GM18519 (cell line): ENCODE measurements around the gene SCN5A.

Experiments used
- ATAC-seq: cut with Tn5 transposase; IDR thresholded peaks from one replicate; pipeline ENCODE4 v1.9.1; 2021; ENCODE audit warnings: mild to moderate bottlenecking, moderate library complexity; ENCODE audit not compliant: unreplicated experiment, low FRiP score

Gene SCN5A

DNA sequence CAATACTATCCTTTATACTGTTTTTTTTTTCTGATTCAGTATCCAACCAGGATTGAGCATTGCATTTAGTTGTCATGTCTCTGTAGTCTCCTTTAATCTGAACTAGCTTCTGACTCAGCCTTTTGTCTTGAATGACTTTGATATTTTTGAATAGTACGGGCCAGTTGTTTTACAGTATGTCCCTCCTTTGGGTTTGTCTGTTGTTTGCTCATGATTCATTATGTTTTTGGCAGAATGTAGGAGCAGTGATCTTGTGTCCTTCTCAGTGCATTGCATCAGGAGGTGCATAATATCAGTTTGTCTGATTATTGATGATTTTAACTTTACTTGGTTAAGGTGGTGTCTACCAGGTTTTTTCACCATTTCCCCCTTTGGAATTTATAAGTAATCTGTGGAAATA, 132.8 kb downstream of the SCN5A start:
- ATAC-seq = no peak

DNA sequence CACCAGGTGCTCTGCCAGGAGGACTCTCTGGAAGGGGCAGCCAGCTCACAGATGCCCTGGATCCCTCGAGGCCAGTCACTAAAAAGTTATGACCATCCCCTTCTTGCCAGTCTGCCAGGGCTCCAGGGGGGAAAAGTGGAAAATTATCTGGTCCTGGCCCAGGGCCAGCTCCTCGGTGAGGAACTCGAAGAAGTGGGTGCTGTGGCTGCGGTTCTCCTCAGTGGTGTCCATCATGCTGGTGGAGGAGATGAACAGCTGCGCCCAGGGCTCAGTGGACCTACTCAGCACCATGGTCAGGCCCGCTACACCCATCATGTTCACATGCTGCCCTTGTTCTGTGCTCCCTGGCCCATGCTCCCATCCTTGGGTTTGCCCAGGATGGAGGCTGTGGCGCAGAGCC, 134.1 kb downstream of the SCN5A start:
- no peak for ATAC-seq

DNA sequence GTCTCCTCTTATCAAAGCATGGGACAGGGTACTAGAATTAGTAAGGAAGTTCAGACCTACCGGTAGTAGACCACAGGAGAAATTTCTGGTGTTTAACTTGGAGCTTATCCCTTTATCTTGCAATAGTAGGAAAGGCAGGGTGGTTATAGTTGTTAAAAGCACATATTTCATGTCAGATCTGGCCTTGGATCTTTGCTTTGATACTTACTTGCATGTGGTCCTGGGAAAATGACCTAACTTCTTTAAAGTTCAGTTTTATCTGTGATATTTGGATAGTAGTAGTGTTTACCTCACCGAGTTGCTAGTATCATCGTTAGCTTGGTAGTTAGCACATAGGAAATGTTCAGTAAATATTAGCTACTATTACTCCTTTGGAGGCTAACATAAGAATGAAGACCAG, 137.9 kb downstream of the SCN5A start:
- ATAC-seq = no peak

DNA sequence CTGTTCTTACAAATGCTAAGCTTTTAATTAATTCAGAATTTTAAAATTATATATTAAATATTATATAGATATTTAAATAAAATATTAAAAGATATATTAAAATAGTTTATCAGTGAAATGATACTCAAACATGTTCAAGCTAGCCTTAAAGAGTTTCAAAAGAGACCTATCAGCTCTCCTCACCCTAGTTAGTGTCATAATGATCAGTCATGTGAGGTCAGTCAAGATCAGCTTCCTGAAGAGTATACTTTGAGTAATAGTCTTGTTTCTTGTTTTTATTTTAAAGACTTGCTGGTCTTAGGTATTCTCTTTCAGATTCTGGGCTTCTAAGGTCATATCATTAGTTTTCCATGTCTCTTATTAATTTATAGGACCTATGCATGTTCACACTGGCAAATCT, 138.9 kb downstream of the SCN5A start:
- no peak for ATAC-seq

DNA sequence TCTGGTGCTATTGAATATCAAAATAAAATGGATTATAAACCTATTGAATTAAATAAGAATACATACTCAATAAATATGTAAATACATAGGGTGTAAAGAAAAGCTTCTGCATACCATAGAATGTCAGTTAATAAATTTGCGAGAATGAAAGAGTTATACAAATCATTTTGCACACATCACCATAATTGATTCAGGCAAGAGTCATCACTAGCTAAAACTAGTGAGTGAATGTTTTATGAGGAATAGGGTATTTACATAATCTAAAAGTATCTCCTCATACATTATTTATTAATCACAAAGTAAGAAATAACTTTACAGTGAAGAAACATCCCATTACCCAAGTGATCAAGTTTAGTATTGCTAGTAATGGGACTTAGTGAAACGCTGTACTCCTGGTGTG, 139.8 kb downstream of the SCN5A start:
- no peak for ATAC-seq

DNA sequence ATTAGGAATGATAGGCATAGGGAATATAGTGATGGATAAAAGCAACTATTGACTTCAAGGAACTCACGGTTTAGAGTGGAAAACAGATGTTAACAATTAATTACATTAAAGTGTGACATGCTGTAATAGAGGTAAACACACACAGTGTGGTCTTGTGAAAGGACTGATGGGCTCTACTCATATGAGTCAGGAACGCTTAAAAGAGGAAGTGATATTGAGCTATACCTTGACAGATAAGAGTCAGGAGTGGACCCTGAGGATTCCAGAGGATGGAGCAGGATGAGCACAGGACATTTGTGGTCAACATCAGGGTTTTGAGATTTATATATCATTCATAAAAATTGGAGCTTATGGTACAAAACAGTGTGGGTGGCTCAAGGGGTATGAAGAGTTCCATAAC, 142.4 kb downstream of the SCN5A start:
- ATAC-seq = peak; percentile 95

DNA sequence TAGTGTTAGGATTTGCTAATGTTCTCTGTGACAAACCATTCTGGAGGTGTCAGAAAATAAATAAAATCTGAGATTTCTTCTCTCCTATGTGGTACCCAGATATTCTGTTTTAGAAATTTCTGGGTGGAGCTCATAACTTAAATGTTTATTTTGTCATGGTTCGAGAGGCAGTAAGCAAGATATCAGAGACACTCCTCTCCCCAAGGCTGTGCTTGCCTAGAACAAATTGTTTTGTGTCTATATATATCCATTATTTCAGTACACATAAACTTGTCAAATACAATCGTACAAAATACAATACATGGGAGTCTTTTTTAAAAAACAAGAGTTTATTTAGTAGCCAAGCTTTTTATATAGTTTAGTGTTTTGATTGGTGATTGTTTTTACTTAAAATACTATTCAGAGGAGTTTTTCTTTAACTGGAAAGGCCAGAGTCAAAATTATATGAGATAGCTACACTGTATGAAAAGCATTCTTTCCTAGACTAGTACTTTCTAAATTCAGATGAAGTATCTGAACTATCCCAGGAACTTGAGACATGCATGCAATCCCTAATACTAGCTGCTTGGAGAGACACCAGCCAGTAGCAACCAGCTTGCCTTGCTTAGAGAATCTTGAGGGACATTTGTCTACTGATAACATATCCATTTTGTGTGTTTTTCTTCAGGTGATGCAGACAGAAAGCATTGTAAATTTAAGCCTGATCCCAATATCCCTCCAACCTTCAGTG, 148.6 kb downstream of the SCN5A start:
- ATAC-seq = no peak
